ENCODE measurements around the gene TCL1B.
A peak's percentile ranks its signal among the peaks of the same experiment; 100 is the strongest.

TCL1B gene

GRCh38 chr14:95667249-95667693, 19.0 kb upstream of the TCL1B start:
- no peak for DNase-seq

- DNase-seq, result no peak
Observed at GRCh38 chr14:95668235-95668772, 17.9 kb upstream of the TCL1B start.

- no peak for DNase-seq
Observed at GRCh38 chr14:95674613-95675012, 11.6 kb upstream of the TCL1B start.

GRCh38 chr14:95675486-95675885, 10.7 kb upstream of the TCL1B start:
- no peak for DNase-seq

- no peak for DNase-seq
Observed at GRCh38 chr14:95677179-95677835, 8.9 kb upstream of the TCL1B start.

GRCh38 chr14:95679148-95679815, 6.9 kb upstream of the TCL1B start:
- DNase-seq, result peak; percentile 46

- peak; percentile 85 for DNase-seq
Observed at GRCh38 chr14:95679998-95680735, 6.1 kb upstream of the TCL1B start.

- peak; percentile 49 for DNase-seq
Observed at GRCh38 chr14:95681153-95681552, 5.1 kb upstream of the TCL1B start.

GRCh38 chr14:95683793-95684192, 2.4 kb upstream of the TCL1B start:
- no peak for DNase-seq

- DNase-seq, result peak; percentile 24
Observed at GRCh38 chr14:95686935-95687334, 709 bp downstream of the TCL1B start.

GRCh38 chr14:95689441-95689840, 3.2 kb downstream of the TCL1B start:
- no peak for DNase-seq

GRCh38 chr14:95690815-95691214, 4.6 kb downstream of the TCL1B start:
- DNase-seq, result no peak

GRCh38 chr14:95691591-95691990, 5.4 kb downstream of the TCL1B start:
- no peak for DNase-seq

GRCh38 chr14:95692109-95692508, 5.9 kb downstream of the TCL1B start:
- no peak for DNase-seq

GRCh38 chr14:95695051-95695450, 8.8 kb downstream of the TCL1B start:
- DNase-seq, result no peak

- DNase-seq, result no peak
Observed at GRCh38 chr14:95695913-95696312, 9.7 kb downstream of the TCL1B start.

GRCh38 chr14:95696741-95697140, 10.5 kb downstream of the TCL1B start:
- no peak for DNase-seq

GRCh38 chr14:95697764-95698163, 11.5 kb downstream of the TCL1B start:
- DNase-seq, result no peak

GRCh38 chr14:95698287-95698686, 12.1 kb downstream of the TCL1B start:
- no peak for DNase-seq

- DNase-seq, result no peak
Observed at GRCh38 chr14:95699412-95699811, 13.2 kb downstream of the TCL1B start.

- DNase-seq, result no peak
Observed at GRCh38 chr14:95700221-95700976, 14.2 kb downstream of the TCL1B start.

GRCh38 chr14:95701846-95702221, 15.6 kb downstream of the TCL1B start:
- DNase-seq, result no peak

- no peak for DNase-seq
Observed at GRCh38 chr14:95703341-95703740, 17.1 kb downstream of the TCL1B start.

Measured in NCI-H2107 (cell line).